Large intestine (tissue), 12 donors: Measurements from ENCODE around the gene OOSP3. TPM values are rescaled to one million over a fixed set of nuclear protein-coding genes. Genes with fewer than 3 reads are reported as not detected.
A peak's percentile ranks its signal among the peaks of the same experiment; 100 is the strongest.
"Not testable (repeated sequence)": the region's sequence is repeated elsewhere in the genome, so short reads cannot be mapped to it uniquely, and the experiment has no call there.

Source experiments
- DNase-seq, 2 donors: peaks; one replicate each; pipeline versions ENCODE4 v3.0.0 to v3.0.0-alpha.2; 2013
- H3K27ac ChIP-seq: one replicate; pipeline ENCODE4 v1.5.1; 2013; ENCODE audit warnings: low read length
- H3K27me3 ChIP-seq: 2 replicates; pipeline ENCODE4 v1.6.1; 2013; ENCODE audit warnings: low read length; ENCODE audit not compliant: control insufficient read depth, insufficient read depth
- H3K36me3 ChIP-seq: 2 replicates; pipeline ENCODE4 v1.6.1; 2013; ENCODE audit warnings: low read length; ENCODE audit not compliant: control insufficient read depth, insufficient read depth
- H3K4me1 ChIP-seq: one replicate; pipeline ENCODE4 v1.6.1; 2013; ENCODE audit warnings: low read length; ENCODE audit not compliant: control insufficient read depth, insufficient read depth
- H3K4me3 ChIP-seq: one replicate; pipeline ENCODE4 v1.5.1; 2013; ENCODE audit warnings: low read length
- H3K9me3 ChIP-seq: one replicate; pipeline ENCODE4 v1.6.1; 2013; ENCODE audit warnings: mild to moderate bottlenecking, low read depth, low read length, moderate library complexity; ENCODE audit not compliant: control insufficient read depth
- WGBS: methylation state at CpG from one replicate; pipeline ENCODE4 v1.1.5; 2013; ENCODE audit warnings: low lambda C conversion rate; ENCODE audit not compliant: insufficient coverage; 5-methylcytosine and 5-hydroxymethylcytosine counted together
- long read RNA-seq, 11 donors: transcript quantifications; one replicate each; lab custom pipeline, GENCODE V29; 2026
- polyA plus RNA-seq: library from polyadenylated mRNA; unstranded; fragments of 120-200 nt; gene quantifications from one replicate; pipeline ENCODE4 v1.2.1, GENCODE V29; 2013

The OOSP3 gene, protein sequence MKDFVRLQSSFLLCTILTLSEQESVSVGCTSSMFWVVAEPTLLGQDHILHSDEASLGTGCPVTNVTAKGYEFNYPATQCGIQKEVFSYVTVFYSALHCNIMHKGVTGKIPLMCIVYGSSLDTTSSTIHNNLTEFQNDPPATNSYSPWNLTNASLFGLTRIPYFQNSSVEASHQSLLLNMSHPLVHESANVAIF
- not detected for polyA plus RNA-seq
- long read RNA-seq, donor 1 = 0 reads
- long read RNA-seq, donor 2 = 0 reads
- long read RNA-seq, donor 3 = 0 reads
- long read RNA-seq, donor 4 = 0 reads
- long read RNA-seq, donor 5 = 0 reads
- long read RNA-seq, donor 6 = 0 reads
- long read RNA-seq, donor 7 = 0 reads
- long read RNA-seq, donor 8 = 0 reads
- long read RNA-seq, donor 9 = 0 reads
- long read RNA-seq, donor 10 = 0 reads
- long read RNA-seq, donor 11 = 0 reads

- WGBS = no CpG with 5 or more reads among the region's 5 CpGs
- H3K4me1 ChIP-seq = no peaks in the 10 kb centered on the region
- H3K27me3 ChIP-seq = no peaks in the 10 kb centered on the region
- no peak for DNase-seq
- no peaks in the 10 kb centered on the region for H3K9me3 ChIP-seq
- H3K27ac ChIP-seq = no peak within 1 kb of the TSS
- no peaks in the 10 kb centered on the region for H3K36me3 ChIP-seq
- H3K4me3 ChIP-seq = no peak within 1 kb of the TSS
Observed at GRCh38 chr11:59878575-59878974, at the start of gene OOSP3. Gene OOSP3, plus strand, starts transcription at chr11:59878782. Its CDS starts 27 bp downstream, at chr11:59878809.

GRCh38 chr11:59829358-59829757 is 49.2 kb upstream of the OOSP3 start:
- WGBS = no CpG with 5 or more reads among the region's 3 CpGs
- H3K27ac ChIP-seq = no peak overlapping the region

GRCh38 chr11:59833602-59834001 is 45.0 kb upstream of the OOSP3 start:
- Histone ChIP-seq H3K27me3 (no peaks in the 10 kb centered on the region), H3K4me3 (no peak overlapping the region), H3K4me1 (no peaks in the 10 kb centered on the region), H3K27ac (no peak overlapping the region), H3K9me3 (no peaks in the 10 kb centered on the region), H3K36me3 (no peaks in the 10 kb centered on the region)
- WGBS = 86% methylated on average over 1 of the region's 2 CpGs
- DNase-seq = no peak

More at GRCh38 chr11:59829358-59829757, 49.2 kb upstream of the OOSP3 start:
- DNase-seq = no peak
- H3K4me3 ChIP-seq = no peak overlapping the region
- no peaks in the 10 kb centered on the region for H3K27me3 ChIP-seq
- H3K4me1 ChIP-seq = no peaks in the 10 kb centered on the region
- H3K9me3 ChIP-seq = no peaks in the 10 kb centered on the region
- H3K36me3 ChIP-seq = no peaks in the 10 kb centered on the region

DNA sequence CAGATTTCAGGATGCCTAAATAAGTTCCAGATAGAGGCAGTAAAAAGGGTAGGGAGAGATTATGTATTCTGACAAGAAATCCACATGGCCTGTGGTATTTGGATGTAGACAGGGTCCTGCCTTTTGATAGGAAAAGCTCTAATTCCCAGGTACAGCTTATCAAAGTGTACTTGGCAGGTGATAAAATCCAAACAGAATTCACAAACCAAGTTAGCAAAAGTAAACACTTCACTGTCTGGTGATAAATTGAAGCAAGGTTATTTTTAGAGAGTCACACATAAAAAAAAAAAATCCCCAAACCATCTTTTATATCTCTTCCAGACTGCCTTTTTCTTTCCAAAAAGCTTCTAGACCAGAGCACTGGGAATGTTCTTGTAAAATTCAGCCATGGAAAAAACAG is 39.0 kb upstream of the OOSP3 start:
- no peaks in the 10 kb centered on the region for H3K36me3 ChIP-seq
- no peak for DNase-seq
- H3K27ac ChIP-seq = no peak overlapping the region
- H3K4me3 ChIP-seq = no peak overlapping the region
- no peaks in the 10 kb centered on the region for H3K4me1 ChIP-seq
- H3K27me3 ChIP-seq = no peaks in the 10 kb centered on the region
- H3K9me3 ChIP-seq = no peaks in the 10 kb centered on the region

- no peaks in the 10 kb centered on the region for H3K36me3 ChIP-seq
- peaks cover 4% of the 10 kb centered on the region for H3K4me1 ChIP-seq
- no peak overlapping the region for H3K27ac ChIP-seq
- H3K4me3 ChIP-seq = no peak overlapping the region
- H3K27me3 ChIP-seq = no peaks in the 10 kb centered on the region
- no peak for DNase-seq
- no peaks in the 10 kb centered on the region for H3K9me3 ChIP-seq
- 80% methylated on average over 1 of the region's 2 CpGs for WGBS
Observed at GRCh38 chr11:59841514-59841913, 37.1 kb upstream of the OOSP3 start.

GRCh38 chr11:59842316-59842715 is 36.3 kb upstream of the OOSP3 start:
- Histone ChIP-seq H3K4me1 (peaks cover 4% of the 10 kb centered on the region), H3K9me3 (no peaks in the 10 kb centered on the region), H3K4me3 (no peak overlapping the region), H3K36me3 (no peaks in the 10 kb centered on the region), H3K27ac (no peak overlapping the region), H3K27me3 (no peaks in the 10 kb centered on the region)
- 100% methylated on average over 1 of the region's 12 CpGs for WGBS
- DNase-seq = no peak

DNA sequence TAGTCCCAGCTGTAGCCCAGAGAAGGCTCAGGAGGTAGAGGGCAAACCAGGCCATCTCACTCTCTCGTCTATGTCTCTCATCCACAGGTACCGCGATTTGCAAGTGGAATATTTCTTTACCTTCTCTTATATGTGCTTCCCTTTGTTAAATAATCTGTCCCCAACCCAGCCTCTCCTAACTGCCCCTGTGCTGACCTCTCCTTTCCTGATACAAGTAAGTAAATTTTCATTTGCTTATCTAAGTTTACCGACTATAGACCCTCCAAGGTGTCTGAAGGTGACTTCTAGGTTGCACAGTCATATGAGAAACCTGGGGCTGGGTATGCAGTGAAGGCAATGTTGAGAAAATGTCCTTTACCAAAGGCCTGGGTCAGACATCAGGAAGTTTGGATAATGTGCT is 33.2 kb upstream of the OOSP3 start, which contains the start of gene CBLIF:
Gene CBLIF (minus strand): TSS at position 101 of the 400 bp plus-strand sequence. CDS start 46 bp downstream, at position 55.
- 20% methylated on average over 1 of the region's 4 CpGs for WGBS
- no peaks in the 10 kb centered on the region for H3K9me3 ChIP-seq
- H3K36me3 ChIP-seq = no peaks in the 10 kb centered on the region
- no peak within 1 kb of the TSS for H3K4me3 ChIP-seq
- peaks cover 18% of the 10 kb centered on the region for H3K4me1 ChIP-seq
- no peak for DNase-seq
- no peak within 1 kb of the TSS for H3K27ac ChIP-seq
- no peaks in the 10 kb centered on the region for H3K27me3 ChIP-seq

- H3K27ac ChIP-seq = no peak overlapping the region
- 50% methylated on average over 1 of the region's 5 CpGs for WGBS
- H3K4me1 ChIP-seq = peaks cover 18% of the 10 kb centered on the region
- no peaks in the 10 kb centered on the region for H3K9me3 ChIP-seq
- H3K4me3 ChIP-seq = no peak overlapping the region
- H3K27me3 ChIP-seq = no peaks in the 10 kb centered on the region
- H3K36me3 ChIP-seq = no peaks in the 10 kb centered on the region
- DNase-seq = no peak
Observed at GRCh38 chr11:59846556-59846955, 32.0 kb upstream of the OOSP3 start.

- Histone ChIP-seq H3K4me3 (no peak overlapping the region), H3K9me3 (no peaks in the 10 kb centered on the region), H3K27ac (no peak overlapping the region), H3K27me3 (no peaks in the 10 kb centered on the region), H3K36me3 (no peaks in the 10 kb centered on the region), H3K4me1 (peaks cover 18% of the 10 kb centered on the region)
- DNase-seq = no peak
- WGBS = 86% methylated on average over 1 of the region's 3 CpGs
Observed at GRCh38 chr11:59847626-59848025, 31.0 kb upstream of the OOSP3 start.

- peak overlapping the region; percentile 52 for H3K27ac ChIP-seq
- H3K36me3 ChIP-seq, DNase-seq, H3K4me3 ChIP-seq, H3K27me3 ChIP-seq, H3K9me3 ChIP-seq: not testable (repeated sequence)
- H3K4me1 ChIP-seq = peaks cover 18% of the 10 kb centered on the region
- no CpG with 5 or more reads among the region's 6 CpGs for WGBS
Observed at GRCh38 chr11:59848439-59848838, 30.1 kb upstream of the OOSP3 start.

GRCh38 chr11:59849129-59849528 is 29.5 kb upstream of the OOSP3 start:
- Histone ChIP-seq H3K4me3 (no peak overlapping the region), H3K4me1 (peaks cover 18% of the 10 kb centered on the region), H3K27ac (peak overlapping the region; percentile 85), H3K27me3 (no peaks in the 10 kb centered on the region), H3K36me3 (no peaks in the 10 kb centered on the region), H3K9me3 (no peaks in the 10 kb centered on the region)
- DNase-seq = peak; percentile 75 to 91
- no CpG with 5 or more reads among the region's 2 CpGs for WGBS
